ENCODE measurements around the gene ITGA3.

ITGA3 gene

GRCh38 chr17:50100480-50100883 lies 44.6 kb downstream of the ITGA3 start:
- ChIA-PET CTCF (interaction anchor here (0.8 to 9.8 kb wide), 11 partner anchors 8 to 196 kb away, joined by 3 to 100 read pairs (median 7); partner anchors contain the start of gene PDK2), POLR2A (no interaction called here)
- no peak for DNase-seq (ENCODE audit: low read depth, low spot score)
- TF ChIP-seq CTCF (IDR thresholded peaks at IDR 0.05; ENCODE audit: insufficient read depth, low read length, missing control alignments), result no peak
- H3K4me3 ChIP-seq (ENCODE audit: low read depth, low read length), result no peak overlapping the region

GRCh38 chr17:50100921-50101345 lies 45.0 kb downstream of the ITGA3 start:
- ChIA-PET POLR2A (no interaction called here), CTCF (interaction anchor here (0.8 to 9.8 kb wide), 8 partner anchors 8 to 196 kb away, joined by 3 to 100 read pairs (median 18); partner anchors contain the start of gene PDK2)
- no peak for DNase-seq (ENCODE audit: low read depth, low spot score)
- TF ChIP-seq CTCF (IDR thresholded peaks at IDR 0.05; ENCODE audit: insufficient read depth, low read length, missing control alignments), result no peak
- no peak overlapping the region for H3K4me3 ChIP-seq (ENCODE audit: low read depth, low read length)

- no peak overlapping the region for H3K4me3 ChIP-seq (ENCODE audit: low read depth, low read length)
- no peak for DNase-seq (ENCODE audit: low read depth, low spot score)
- POLR2A ChIA-PET, result no interaction called here
- TF ChIP-seq CTCF (IDR thresholded peaks at IDR 0.05; ENCODE audit: insufficient read depth, low read length, missing control alignments), result no peak
- CTCF ChIA-PET, result interaction anchor here (1.2 to 8.7 kb wide), 6 partner anchors 9 to 195 kb away, joined by 3 to 92 read pairs (median 12); partner anchors contain the start of gene PDK2
Measured at GRCh38 chr17:50101346-50102163, 45.6 kb downstream of the ITGA3 start.

- H3K4me3 ChIP-seq (ENCODE audit: low read depth, low read length), result no peak overlapping the region
- no peak for TF ChIP-seq CTCF (IDR thresholded peaks at IDR 0.05; ENCODE audit: insufficient read depth, low read length, missing control alignments)
- CTCF ChIA-PET, result interaction anchor here (1.3 to 8.7 kb wide), 5 partner anchors 10 to 59 kb away, joined by 3 to 92 read pairs (median 5); partner anchors contain the start of gene PDK2
- no peak for DNase-seq (ENCODE audit: low read depth, low spot score)
- POLR2A ChIA-PET, result no interaction called here
Measured at GRCh38 chr17:50102164-50102991, 46.5 kb downstream of the ITGA3 start.

- no peak for DNase-seq (ENCODE audit: low read depth, low spot score)
- H3K4me3 ChIP-seq (ENCODE audit: low read depth, low read length), result no peak overlapping the region
- ChIA-PET POLR2A (no interaction called here), CTCF (interaction anchor here (1.2 to 8.7 kb wide), 6 partner anchors 11 to 59 kb away, joined by 3 to 92 read pairs (median 4); partner anchors contain the start of gene PDK2)
- no peak for TF ChIP-seq CTCF (IDR thresholded peaks at IDR 0.05; ENCODE audit: insufficient read depth, low read length, missing control alignments)
Measured at GRCh38 chr17:50103252-50103651, 47.3 kb downstream of the ITGA3 start.
